Hepatocyte (in vitro differentiated cells): ENCODE data around the gene MAP3K2. TPM values are rescaled to one million over a fixed set of nuclear protein-coding genes. Genes with fewer than 3 reads are reported as not detected.

Experiments
- DNase-seq: peaks from one replicate; pipeline ENCODE4 v3.0.0-alpha.2; 2016; ENCODE audit warnings: low spot score
- H2AFZ ChIP-seq: fragments of 200-600 bp; sonication (generic); 2 replicates; pipeline ENCODE4 v1.6.0; 2016; ENCODE audit warnings: antibody characterized with exemption, mild to moderate bottlenecking
- H3K27ac ChIP-seq: fragments of 200-600 bp; sonication (generic); 2 replicates; pipeline ENCODE4 v1.5.1; 2016; ENCODE audit warnings: mild to moderate bottlenecking
- H3K27me3 ChIP-seq: fragments of 200-600 bp; sonication (generic); 2 replicates; pipeline ENCODE4 v1.6.1; 2016
- H3K36me3 ChIP-seq: fragments of 200-600 bp; sonication (generic); replicated peaks from 2 replicates; pipeline ENCODE4 v1.5.1; 2016; ENCODE audit warnings: low read depth; ENCODE audit not compliant: insufficient read depth
- H3K4me1 ChIP-seq: fragments of 200-600 bp; sonication (generic); 2 replicates; pipeline ENCODE4 v1.5.1; 2016; ENCODE audit warnings: mild to moderate bottlenecking, moderate library complexity; ENCODE audit not compliant: insufficient read depth
- H3K4me2 ChIP-seq: fragments of 200-600 bp; sonication (generic); 2 replicates; pipeline ENCODE4 v1.6.0; 2016
- H3K4me3 ChIP-seq: fragments of 200-600 bp; sonication (generic); 2 replicates; pipeline ENCODE4 v1.5.1; 2016; ENCODE audit warnings: mild to moderate bottlenecking
- H3K79me2 ChIP-seq: fragments of 200-600 bp; sonication (generic); 2 replicates; pipeline ENCODE4 v1.6.0; 2017; ENCODE audit warnings: mild to moderate bottlenecking
- H3K9me2 ChIP-seq: fragments of 200-600 bp; sonication (generic); replicated peaks from 2 replicates; pipeline ENCODE4 v1.6.0; 2017; ENCODE audit warnings: mild to moderate bottlenecking; ENCODE audit not compliant: insufficient read depth
- H3K9me3 ChIP-seq: fragments of 200-600 bp; sonication (generic); 2 replicates; pipeline ENCODE4 v1.5.1; 2016; ENCODE audit warnings: low read depth, mild to moderate bottlenecking
- H4K20me1 ChIP-seq: fragments of 200-600 bp; sonication (generic); 2 replicates; pipeline ENCODE4 v1.6.0; 2016; ENCODE audit warnings: mild to moderate bottlenecking; ENCODE audit not compliant: insufficient read depth, poor library complexity, severe bottlenecking
- CTCF ChIP-seq: fragments of 200-600 bp; sonication (generic); IDR thresholded peaks from 2 replicates; pipeline ENCODE4 v1.5.1; 2016; ENCODE audit warnings: antibody characterized with exemption, mild to moderate bottlenecking; ENCODE audit not compliant: poor library complexity
- EZH2 ChIP-seq: fragments of 200-600 bp; sonication (generic); IDR thresholded peaks from 2 replicates; pipeline ENCODE4 v1.6.1; 2016; ENCODE audit warnings: antibody characterized with exemption, mild to moderate bottlenecking, borderline replicate concordance
- EZH2phosphoT487 ChIP-seq: fragments of 200-600 bp; sonication (generic); IDR thresholded peaks from one replicate; pipeline ENCODE4 v1.6.1; 2018; ENCODE audit warnings: antibody characterized with exemption, mild to moderate bottlenecking, low read depth, moderate library complexity; ENCODE audit not compliant: unreplicated experiment, severe bottlenecking
- WGBS: methylation state at CpG from one replicate; pipeline ENCODE4 v1.1.6; 2016; ENCODE audit warnings: low lambda C conversion rate; ENCODE audit errors: missing lambda C conversion rate; 5-methylcytosine and 5-hydroxymethylcytosine counted together
- polyA plus RNA-seq: library from polyadenylated mRNA; unstranded; fragments of >200 nt; fragmentation: Nextera tagmentation; extraction: Ambion mirVana; gene quantifications from 2 replicates; pipeline ENCODE4 v1.2.1, GENCODE V29; 2016
- total RNA-seq: library from RNA; depleted of rRNA; stranded (reverse); fragments of >200 nt; gene quantifications from 2 replicates; pipeline ENCODE4 v1.2.3, GENCODE V29; 2014

The MAP3K2 gene
- total and polyA plus RNA-seq, 2 experiments from 2014 or later, result 28.5 to 52.5 TPM

- no peak for DNase-seq
- H3K9me2 ChIP-seq, result no peaks in the 10 kb centered on the region
- H3K4me1 ChIP-seq, result peaks cover 7% of the 10 kb centered on the region
- H3K27ac ChIP-seq, result no peak overlapping the region
- no peak overlapping the region for H3K4me3 ChIP-seq
- H2AFZ ChIP-seq, result no peak overlapping the region
- TF ChIP-seq EZH2 (no peak), EZH2phosphoT487 (no peak), CTCF (no peak)
- H3K27me3 ChIP-seq, result no peaks in the 10 kb centered on the region
- H3K36me3 ChIP-seq, result no peaks in the 10 kb centered on the region
- 94% methylated on average over 14 of the region's 15 CpGs for WGBS
- peaks cover 4% of the 10 kb centered on the region for H3K79me2 ChIP-seq
- H3K4me2 ChIP-seq, result no peak overlapping the region
- no peaks in the 10 kb centered on the region for H4K20me1 ChIP-seq
- H3K9me3 ChIP-seq, result no peaks in the 10 kb centered on the region
Observed at GRCh38 chr2:127421116-127421800, 33.5 kb upstream of the MAP3K2 start.

GRCh38 chr2:127420039-127420864, 32.5 kb upstream of the MAP3K2 start:
- Histone ChIP-seq H2AFZ (no peak overlapping the region), H3K9me2 (no peaks in the 10 kb centered on the region), H3K27ac (no peak overlapping the region), H4K20me1 (no peaks in the 10 kb centered on the region), H3K27me3 (no peaks in the 10 kb centered on the region), H3K79me2 (peaks cover 4% of the 10 kb centered on the region), H3K4me3 (no peak overlapping the region), H3K4me2 (no peak overlapping the region), H3K9me3 (no peaks in the 10 kb centered on the region), H3K36me3 (no peaks in the 10 kb centered on the region), H3K4me1 (peaks cover 13% of the 10 kb centered on the region)
- DNase-seq, result no peak
- TF ChIP-seq EZH2 (no peak), EZH2phosphoT487 (no peak), CTCF (no peak)
- 80% methylated on average over 8 of the region's 8 CpGs for WGBS

GRCh38 chr2:127419448-127420038, 31.8 kb upstream of the MAP3K2 start:
- no peak overlapping the region for H2AFZ ChIP-seq
- H3K79me2 ChIP-seq, result peaks cover 4% of the 10 kb centered on the region
- H3K9me3 ChIP-seq, result no peaks in the 10 kb centered on the region
- peaks cover 13% of the 10 kb centered on the region for H3K4me1 ChIP-seq
- H3K27me3 ChIP-seq, result no peaks in the 10 kb centered on the region
- no peaks in the 10 kb centered on the region for H3K9me2 ChIP-seq
- TF ChIP-seq CTCF, result no peak
- no peak for TF ChIP-seq EZH2phosphoT487
- TF ChIP-seq EZH2, result no peak
- no peak overlapping the region for H3K27ac ChIP-seq
- H3K4me2 ChIP-seq, result no peak overlapping the region
- 87% methylated on average over 15 of the region's 15 CpGs for WGBS
- H3K36me3 ChIP-seq, result no peaks in the 10 kb centered on the region
- DNase-seq, result no peak
- no peaks in the 10 kb centered on the region for H4K20me1 ChIP-seq
- no peak overlapping the region for H3K4me3 ChIP-seq
